ENCODE data around the gene KIF14.
A peak's percentile ranks its signal among the peaks of the same experiment; 100 is the strongest.
"Not testable (repeated sequence)": the region's sequence is repeated elsewhere in the genome, so short reads cannot be mapped to it uniquely, and the experiment has no call there.

The KIF14 gene

DNA sequence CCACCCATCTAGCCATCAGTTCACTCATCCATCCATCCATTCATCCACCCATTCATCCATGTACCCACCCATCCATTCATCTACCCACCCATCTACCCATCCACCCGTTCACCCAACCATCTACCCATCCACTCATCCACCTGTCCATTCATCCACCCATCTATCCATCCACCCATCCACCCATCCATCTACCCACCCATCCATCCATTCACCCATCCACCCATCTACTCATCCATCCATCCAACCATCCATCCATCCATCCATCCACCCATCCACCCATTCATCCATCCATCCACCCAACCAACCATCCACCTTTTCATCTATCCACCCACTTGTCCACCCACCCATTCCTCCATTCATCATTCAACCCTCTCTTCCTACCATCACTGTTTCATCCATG lies 80.3 kb downstream of the KIF14 start:
- no peak for DNase-seq (ENCODE audit: low read depth in 3 of 3)

DNA sequence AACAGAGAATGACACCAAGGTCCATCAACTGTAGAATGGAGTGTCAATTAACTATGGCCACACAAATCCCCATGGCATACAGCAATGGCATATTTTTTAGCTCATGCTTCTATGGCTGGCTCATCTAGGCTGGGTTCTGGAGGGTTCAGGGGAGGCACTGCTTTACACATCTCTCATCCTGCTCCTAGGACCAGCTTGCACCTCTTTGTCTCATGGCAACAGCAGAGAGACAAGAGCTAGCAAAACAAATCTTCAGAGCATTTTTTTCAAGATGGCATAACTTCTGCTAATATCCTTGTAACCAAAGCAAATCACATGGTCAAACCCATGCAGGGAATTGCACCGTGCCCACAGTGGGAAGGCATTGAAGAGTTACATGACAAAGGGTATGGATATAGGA lies 82.4 kb downstream of the KIF14 start:
- DNase-seq (ENCODE audit: low read depth in 3 of 3) = no peak

DNA sequence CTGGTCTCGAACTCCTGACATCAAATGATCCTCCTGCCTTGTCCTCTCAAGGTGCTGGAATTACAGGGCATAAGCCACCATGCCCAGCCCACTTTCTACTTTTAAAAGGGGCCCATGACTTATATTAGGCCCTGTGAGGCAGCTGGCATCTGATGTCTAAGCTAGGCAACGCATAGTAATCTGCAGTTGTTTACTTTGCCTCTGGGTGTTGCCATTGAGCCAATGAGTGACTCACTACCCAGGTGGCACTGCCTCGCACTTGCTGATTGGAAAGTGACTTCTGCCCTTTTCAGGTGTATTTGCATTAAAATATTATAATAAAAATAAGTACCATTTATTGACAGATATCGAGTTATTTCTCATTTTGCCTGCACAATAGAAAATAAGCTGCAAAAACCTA lies 84.9 kb downstream of the KIF14 start:
- DNase-seq (ENCODE audit: low read depth in 3 of 3) = no peak

DNA sequence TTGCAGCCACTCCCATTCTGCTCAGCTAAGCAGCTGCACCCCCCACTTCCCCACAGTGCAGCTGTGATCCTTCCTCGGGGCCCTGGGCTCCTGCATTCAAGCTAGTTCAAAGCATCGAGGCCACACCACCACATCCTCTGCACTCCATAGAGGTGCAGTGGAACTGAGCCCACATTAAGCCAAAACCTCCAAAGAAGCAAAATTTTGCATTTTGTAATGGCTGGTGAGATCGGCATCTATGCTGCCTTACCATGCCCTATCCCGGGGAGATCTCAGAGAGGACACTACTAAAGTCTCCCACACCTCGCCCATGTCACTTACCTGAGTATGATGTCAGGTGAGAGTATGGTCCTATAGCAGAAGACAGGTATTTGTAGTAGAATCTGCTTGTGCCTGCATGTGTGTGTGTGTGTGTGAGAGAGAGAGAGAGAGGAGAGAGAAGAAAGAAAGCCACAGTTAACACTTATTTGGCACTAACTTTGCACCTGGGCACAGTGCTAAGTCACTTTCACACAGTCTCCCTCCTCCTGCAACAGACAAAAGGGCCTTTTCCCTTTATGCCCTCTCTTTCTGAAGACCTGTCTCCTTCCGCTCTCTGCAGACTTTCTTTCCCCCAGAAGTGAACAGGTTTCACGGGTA lies 89.8 kb downstream of the KIF14 start:
- no peak for DNase-seq (ENCODE audit: low read depth in 3 of 3)

DNA sequence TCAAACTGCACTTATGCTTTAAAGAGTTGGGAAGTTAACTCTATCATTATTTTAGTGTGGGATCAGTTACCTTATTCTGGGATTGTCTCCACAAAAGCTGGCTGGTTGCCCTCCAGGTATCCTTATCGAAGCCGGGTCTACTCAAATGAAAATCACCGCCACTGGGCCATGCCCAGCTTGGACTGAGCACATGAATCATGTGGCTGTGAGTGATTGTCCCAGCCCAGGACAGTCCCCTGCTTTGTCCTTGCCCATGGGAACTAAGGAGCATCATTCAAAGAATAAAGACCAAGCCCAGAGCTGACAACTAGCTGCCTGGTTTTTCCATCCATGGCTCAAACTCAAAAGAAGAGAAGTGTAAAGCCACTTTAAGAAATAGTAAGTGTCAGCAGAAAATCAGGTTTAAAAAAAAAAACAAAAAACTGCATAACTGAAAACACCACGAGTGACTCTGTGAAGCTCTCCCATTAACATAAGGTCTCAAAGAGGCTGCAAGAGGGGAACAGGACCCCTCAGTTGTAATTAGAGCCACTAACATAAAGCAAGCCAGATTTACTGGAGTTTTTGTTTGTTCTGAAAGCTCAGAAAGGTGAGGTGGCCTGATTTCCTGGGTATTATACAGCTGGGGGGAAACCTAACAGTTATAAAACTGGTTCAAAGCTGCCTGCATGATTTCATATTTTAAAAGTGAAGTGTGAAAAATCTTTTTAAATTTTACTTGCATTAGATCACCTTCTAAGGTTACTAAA lies 91.5 kb downstream of the KIF14 start:
- DNase-seq (ENCODE audit: low read depth in 3 of 3) = no peak

DNA sequence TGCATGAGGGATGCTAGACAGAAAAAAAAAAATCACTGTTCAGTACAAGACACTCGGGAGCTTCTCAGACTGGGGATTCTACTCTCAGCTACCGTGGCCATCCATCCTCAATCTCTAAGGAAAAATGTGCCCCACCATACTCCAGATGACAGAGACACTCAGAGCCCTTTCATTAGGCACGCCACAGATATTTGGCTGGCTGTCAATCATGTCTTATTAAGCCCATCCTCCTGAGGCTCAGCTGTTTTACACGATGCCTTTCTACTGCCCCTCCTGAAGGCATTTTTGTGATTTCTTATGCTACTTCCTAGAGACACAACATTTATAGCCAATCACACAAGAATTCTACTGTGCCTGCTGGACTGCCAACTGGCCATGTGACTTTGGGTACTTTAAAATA lies 92.9 kb downstream of the KIF14 start:
- DNase-seq (ENCODE audit: low read depth in 3 of 3) = no peak

DNA sequence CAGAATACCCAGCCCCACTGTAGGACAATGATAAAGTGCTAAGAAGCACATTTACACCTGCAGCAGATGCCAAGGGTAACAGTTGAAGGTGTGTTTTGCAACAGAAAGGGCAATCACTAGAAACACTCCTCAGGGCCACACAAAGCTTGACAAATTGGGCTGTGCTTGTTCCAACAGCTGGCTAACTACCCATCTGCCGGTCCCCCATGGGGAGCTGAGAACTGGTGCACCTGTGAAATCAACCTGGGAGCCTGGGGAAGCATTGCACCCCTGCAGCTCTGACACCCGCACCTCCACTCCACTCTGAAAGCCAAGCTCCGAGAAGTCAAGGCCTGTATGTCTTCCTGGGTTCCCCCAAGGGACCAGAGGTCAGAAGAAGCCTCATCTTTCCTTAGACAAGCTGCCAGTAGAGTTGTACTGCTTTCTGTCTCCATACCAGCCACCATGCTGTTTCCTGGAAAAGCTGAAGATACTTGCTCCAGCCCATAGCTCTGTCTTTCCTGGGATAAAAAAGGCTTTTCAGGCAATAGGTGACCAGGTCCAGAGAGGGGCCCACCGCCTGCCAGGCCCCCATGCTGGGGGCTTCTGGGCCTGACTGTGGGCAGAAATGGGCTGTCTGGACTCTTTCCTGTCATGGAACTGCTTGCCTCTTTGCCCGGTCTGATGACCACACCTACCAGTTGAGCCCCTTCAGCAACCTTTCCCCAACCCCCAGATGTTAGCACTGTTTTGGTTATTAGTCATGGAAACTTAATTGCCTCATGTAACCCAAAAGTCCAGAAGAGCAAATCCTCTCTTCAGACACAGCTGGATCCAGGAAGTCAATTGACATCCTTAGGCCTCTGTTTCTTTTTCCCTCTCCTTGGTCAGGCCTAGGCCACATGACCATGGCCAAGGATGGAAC lies 93.6 kb downstream of the KIF14 start:
- DNase-seq (ENCODE audit: low read depth in 3 of 3) = no peak

DNA sequence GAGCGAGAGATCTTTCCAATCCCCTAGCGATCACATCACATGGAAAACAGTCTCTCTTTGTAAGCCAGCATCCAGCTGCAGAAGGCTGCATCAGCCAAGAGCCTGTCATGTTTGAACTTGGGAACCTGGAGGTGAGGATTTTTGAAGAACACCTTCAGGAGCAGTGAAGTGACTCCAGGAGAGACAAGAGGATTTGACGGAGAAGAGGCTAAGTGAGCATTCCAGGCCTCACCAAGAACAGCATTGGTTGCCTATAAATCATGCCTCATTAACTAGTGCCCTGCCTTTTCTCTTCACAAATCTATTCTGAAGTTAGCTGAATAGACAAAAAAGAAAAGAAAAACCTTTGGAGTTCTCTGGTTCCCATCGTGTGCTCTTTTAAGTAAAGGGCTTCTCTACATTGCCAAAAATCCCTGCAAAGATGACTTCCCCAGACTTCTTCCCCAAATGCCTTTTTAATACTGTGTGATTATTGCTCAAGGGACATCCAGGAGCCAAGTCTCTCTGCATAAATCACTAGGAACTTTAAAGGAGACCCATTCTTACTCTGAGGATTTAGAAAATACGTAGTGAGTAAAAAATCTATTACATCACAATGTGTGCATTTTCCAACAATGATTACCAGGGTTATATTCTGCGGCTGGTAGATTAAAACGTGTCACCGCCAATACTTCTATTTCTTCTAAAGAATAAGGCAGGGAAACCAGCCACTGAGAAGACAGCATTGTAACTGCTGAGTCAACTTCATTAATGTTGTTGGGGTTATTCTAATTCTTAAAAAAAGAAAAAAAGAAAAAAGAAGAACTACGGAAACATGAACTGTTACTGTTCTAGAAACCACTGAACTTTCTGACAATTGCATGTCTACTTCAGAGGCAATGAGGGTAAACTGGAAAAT lies 95.2 kb downstream of the KIF14 start:
- no peak for DNase-seq (ENCODE audit: low read depth in 3 of 3)

DNA sequence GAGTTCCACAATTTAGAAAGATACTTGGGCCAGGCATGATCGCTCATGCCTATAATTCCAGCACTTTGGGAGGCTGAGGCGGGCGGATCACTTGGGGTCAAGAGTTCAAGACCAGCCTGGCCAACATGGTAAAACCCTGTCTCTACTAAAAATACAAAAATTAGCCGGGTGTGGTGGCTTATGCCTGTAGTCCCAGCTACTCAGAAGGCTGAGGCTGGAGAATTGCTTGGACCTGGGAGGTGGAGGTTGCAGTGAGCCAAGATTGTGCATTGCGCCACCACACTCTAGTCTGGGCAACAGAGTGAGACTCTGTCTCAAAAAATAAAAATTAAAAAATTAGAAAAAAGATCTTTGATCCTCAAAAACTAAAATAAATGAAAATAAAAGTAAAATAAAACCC lies 96.0 kb downstream of the KIF14 start:
- not testable (repeated sequence) for DNase-seq (ENCODE audit: low read depth in 3 of 3)

DNA sequence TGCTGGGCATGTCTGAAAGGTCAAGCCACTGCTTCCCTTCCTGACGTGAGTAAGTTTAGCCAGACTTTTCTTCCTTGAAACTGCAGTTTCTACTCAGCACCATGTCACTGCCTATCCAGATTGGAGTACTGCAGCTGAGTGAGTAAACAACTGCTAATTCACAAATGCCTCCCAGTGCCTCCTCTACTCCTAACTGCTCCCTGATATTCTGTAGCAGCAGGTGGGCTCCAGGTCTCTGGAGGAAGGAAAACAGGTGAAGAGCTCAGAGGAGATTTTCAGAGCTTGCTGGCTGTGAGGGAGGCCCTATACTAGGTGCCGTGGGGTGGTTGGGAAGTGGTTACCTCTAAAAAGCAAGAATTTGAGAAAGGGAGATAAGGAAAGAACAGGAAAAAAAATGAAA lies 96.5 kb downstream of the KIF14 start:
- no peak for DNase-seq (ENCODE audit: low read depth in 3 of 3)

DNA sequence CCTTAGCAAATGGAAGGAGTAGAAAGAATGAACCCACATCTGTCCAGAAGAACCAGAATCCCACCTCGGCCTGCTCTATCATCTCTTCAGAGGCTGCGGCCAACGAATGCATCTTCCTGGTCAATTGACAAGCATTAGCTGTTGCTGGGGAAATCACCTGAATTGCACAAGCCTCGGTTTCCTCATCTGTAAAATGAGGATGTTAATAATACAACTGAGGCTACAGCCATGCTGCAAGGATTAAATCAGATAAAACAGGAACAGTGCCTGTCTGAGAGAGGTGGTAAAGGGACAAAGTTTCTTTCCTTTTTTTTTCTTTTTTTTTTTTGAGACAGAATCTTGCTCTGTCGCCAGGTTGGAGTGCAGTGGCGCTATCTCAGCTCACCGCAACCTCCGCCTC lies 99.8 kb downstream of the KIF14 start:
- no peak for DNase-seq (ENCODE audit: low read depth in 3 of 3)

DNA sequence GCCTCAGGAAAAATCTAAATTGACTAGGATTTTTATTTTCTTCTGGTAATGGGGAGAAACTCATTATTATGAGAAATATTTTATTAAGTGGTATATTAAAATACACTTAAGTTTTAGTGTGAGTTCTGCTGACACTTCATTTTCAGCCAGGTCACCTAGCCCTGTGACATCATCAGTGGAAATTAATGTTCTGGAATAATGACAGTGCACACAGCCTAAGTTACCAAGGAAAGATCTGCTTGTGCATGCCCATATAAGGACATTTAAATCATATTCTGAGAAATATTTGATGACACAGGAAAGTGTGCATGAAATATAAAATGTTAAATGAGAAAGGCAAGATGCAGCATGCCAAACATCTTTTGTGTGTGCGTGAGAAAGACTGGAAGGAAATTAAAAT lies 102.0 kb downstream of the KIF14 start:
- DNase-seq (ENCODE audit: low read depth in 3 of 3) = no peak

DNA sequence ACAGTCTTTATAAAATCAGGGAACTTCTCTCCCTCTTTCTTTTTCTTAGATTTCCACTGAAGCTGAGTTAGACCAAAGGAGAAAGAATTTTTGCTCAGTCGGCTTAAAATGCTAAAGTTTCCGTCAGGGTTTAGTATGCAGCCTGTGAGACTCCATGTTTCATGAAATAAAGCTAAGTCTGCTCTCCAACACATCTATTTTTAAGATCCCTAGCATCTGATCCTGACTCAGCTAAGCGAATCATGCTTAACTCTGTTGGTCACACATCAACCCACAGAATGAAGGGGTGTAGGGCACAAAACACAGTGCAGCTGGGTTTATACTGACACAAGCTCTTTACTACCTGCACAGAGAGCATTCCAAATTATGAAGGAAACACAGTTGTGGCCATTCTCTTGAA lies 108.4 kb downstream of the KIF14 start:
- no peak for DNase-seq (ENCODE audit: low read depth in 3 of 3)

DNA sequence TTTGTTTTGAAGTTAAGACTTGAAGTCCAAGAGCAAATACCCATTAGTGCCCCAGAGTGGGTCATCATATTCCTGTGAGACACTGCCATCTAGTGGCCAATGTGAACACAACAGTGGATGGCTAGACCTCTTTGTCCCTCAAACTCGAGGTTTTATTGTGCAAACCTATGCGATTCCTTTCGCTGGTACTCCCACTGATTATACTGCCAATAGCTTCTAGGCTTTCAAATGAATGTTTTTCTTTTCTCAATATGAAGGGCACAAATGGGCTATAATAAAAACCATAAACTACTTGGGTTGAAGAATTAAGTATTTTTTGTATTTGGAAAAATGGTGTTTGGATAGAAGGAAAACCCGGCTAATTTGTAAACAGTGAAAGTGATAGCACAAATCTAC lies 110.3 kb downstream of the KIF14 start:
- DNase-seq (ENCODE audit: low read depth in 3 of 3) = peak in 2 of 3 experiments; percentile 27 to 50

DNA sequence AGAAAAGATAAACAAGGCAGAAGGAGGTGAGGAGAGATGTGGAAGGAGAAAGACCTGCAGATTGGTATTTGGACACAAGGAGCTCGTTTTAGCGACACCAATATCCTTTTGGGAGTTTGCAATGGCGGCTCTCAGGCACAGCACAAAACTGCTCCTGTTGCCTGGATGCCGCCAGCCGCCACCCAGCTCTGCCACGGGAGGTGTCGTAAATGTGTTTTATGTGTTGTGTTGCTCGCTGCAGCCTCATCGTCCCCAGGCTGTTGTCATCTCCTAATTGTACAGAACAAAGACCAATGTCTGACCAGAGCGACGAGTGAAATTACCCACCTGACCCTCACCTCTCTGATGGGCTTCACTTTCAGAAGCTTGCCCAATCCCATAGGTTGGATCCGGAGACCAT lies 114.1 kb downstream of the KIF14 start:
- DNase-seq (ENCODE audit: low read depth in 3 of 3) = no peak

DNA sequence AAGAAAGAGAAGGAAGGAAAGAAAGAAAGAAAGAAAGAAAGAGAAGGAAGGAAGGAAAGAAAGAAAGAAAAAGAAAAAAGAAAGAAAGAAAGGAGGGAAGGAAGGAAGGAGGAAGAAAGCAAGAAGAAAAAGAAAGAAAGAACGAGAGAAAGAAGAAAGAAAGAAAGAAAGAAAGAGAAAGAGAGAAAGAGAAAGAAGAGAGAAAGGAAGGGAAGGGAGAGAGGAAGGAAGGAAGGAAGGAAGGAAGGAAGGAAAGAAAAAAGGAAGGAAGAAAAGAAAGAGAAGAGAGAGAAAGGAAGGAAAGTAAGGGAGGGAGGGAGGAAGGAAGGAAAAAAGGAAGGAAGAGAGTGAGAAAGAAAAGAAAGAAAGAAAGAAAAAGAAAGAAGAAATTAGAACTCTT lies 115.3 kb downstream of the KIF14 start:
- no peak for DNase-seq (ENCODE audit: low read depth in 3 of 3)

Measured in stimulated activated CD4-positive, alpha-beta T cell treated with anti-CD3 and anti-CD28 coated beads, TNF-alpha, amount 100 ng/mL, for 4 hours (primary cell).